A673 (cell line): ENCODE results near the gene SMYD3. TPM values are rescaled to one million over a fixed set of nuclear protein-coding genes. Genes with fewer than 3 reads are reported as not detected.

ENCODE experiments used
- BruUV-seq: library from RNA; stranded (reverse); fragments of 400-500 nt; replicated peaks from 2 replicates; lab custom pipeline; 2021; lab: Mats Ljungman, UMichigan
- CTCF ChIA-PET: fragments of 300-600 bp; sonication (Branson Sonifier 250); formaldehyde crosslinking; loops from one replicate; lab custom pipeline; 2022; ENCODE audit warnings: antibody characterized with exemption; lab: Charles Lee
- POLR2A ChIA-PET: fragments of 300-600 bp; sonication (Branson Sonifier 250); formaldehyde crosslinking; loops from one replicate; lab custom pipeline; 2022; ENCODE audit warnings: antibody characterized with exemption; ENCODE audit not compliant: low non-redundant PET; lab: Charles Lee
- DNase-seq: peaks from one replicate; pipeline ENCODE4 v3.0.0-alpha.2; 2015; ENCODE audit warnings: low spot score
- H3K27ac ChIP-seq: fragments of 200-600 bp; sonication (generic); 2 replicates; pipeline ENCODE4 v1.5.1; 2016; ENCODE audit warnings: mixed run types, low read depth, mild to moderate bottlenecking, mixed read lengths, antibody characterized with exemption, low read length; ENCODE audit not compliant: poor library complexity, severe bottlenecking
- H3K27me3 ChIP-seq: fragments of 200-600 bp; sonication (generic); replicated peaks from 2 replicates; pipeline ENCODE4 v1.6.1; 2017; ENCODE audit warnings: mixed run types, low read depth, mild to moderate bottlenecking, mixed read lengths, antibody characterized with exemption, low read length; ENCODE audit not compliant: insufficient read depth, poor library complexity
- H3K36me3 ChIP-seq: fragments of 200-600 bp; sonication (generic); 2 replicates; pipeline ENCODE4 v1.6.1; 2016; ENCODE audit warnings: mixed run types, mild to moderate bottlenecking, mixed read lengths, antibody characterized with exemption, low read length; ENCODE audit not compliant: insufficient read depth, poor library complexity, severe bottlenecking
- H3K4me1 ChIP-seq: fragments of 200-600 bp; sonication (generic); 2 replicates; pipeline ENCODE4 v1.6.1; 2017; ENCODE audit warnings: mixed run types, mild to moderate bottlenecking, mixed read lengths, antibody characterized with exemption, low read length; ENCODE audit not compliant: insufficient read depth, poor library complexity, severe bottlenecking
- H3K4me3 ChIP-seq: fragments of 200-600 bp; sonication (generic); 2 replicates; pipeline ENCODE4 v1.5.1; 2016; ENCODE audit warnings: low read depth, mixed run types, mild to moderate bottlenecking, mixed read lengths, low read length; ENCODE audit not compliant: poor library complexity, severe bottlenecking
- H3K9me3 ChIP-seq: fragments of 200-600 bp; sonication (generic); 2 replicates; pipeline ENCODE4 v1.6.1; 2016; ENCODE audit warnings: mixed run types, low read depth, mild to moderate bottlenecking, mixed read lengths, antibody characterized with exemption, low read length; ENCODE audit not compliant: poor library complexity, severe bottlenecking
- CTCF ChIP-seq: fragments of 300-800, 200-600 bp; sonication (generic); conservative IDR thresholded peaks from 2 replicates; pipeline ENCODE4 v1.5.1; 2017; ENCODE audit warnings: low read depth, mild to moderate bottlenecking, antibody characterized with exemption, low read length, moderate library complexity, mixed read lengths
- EZH2 ChIP-seq: fragments of 200-600 bp; sonication (generic); IDR thresholded peaks from 2 replicates; pipeline ENCODE4 v1.6.1; 2017; ENCODE audit warnings: borderline replicate concordance, low read depth, mild to moderate bottlenecking, mixed read lengths, antibody characterized with exemption, low read length; ENCODE audit not compliant: poor library complexity, severe bottlenecking
- intact Hi-C: fragments of 100-400 bp; cut with micrococcal nuclease; formaldehyde crosslinking; loops from one replicate; pipeline ENCODE4 v1.10.0; 2022; ENCODE audit not compliant: unreplicated experiment
- total RNA-seq: library from RNA; stranded (reverse); gene quantifications from 2 replicates; pipeline ENCODE4 v1.2.3, GENCODE V29; 2021

Gene SMYD3
- total RNA-seq, 1 experiment from 2014 or later = 29.0 TPM

GRCh38 chr1:246113555-246114095 is 393.5 kb downstream of the SMYD3 start:
- no peaks in the 10 kb centered on the region for H3K36me3 ChIP-seq
- no peaks in the 10 kb centered on the region for H3K9me3 ChIP-seq
- intact Hi-C loops = loop anchor here (10.0 kb wide), 1 partner anchor 959 kb away; the partner anchor contains the start of gene KIF26B
- TF ChIP-seq EZH2 (no peak), CTCF (no peak)
- CTCF ChIA-PET = no interaction called here
- H3K4me3 ChIP-seq = no peak overlapping the region
- BruUV-seq = no TSS peak
- no peak for DNase-seq
- POLR2A ChIA-PET = no interaction called here
- H3K27me3 ChIP-seq = no peaks in the 10 kb centered on the region
- H3K27ac ChIP-seq = no peak overlapping the region
- no peaks in the 10 kb centered on the region for H3K4me1 ChIP-seq

GRCh38 chr1:246111570-246111969 is 395.5 kb downstream of the SMYD3 start:
- no peak overlapping the region for H3K27ac ChIP-seq
- DNase-seq = no peak
- no peak overlapping the region for H3K4me3 ChIP-seq
- ChIA-PET CTCF (no interaction called here), POLR2A (no interaction called here)
- H3K4me1 ChIP-seq = peaks cover 8% of the 10 kb centered on the region
- H3K9me3 ChIP-seq = no peaks in the 10 kb centered on the region
- TF ChIP-seq CTCF (no peak), EZH2 (no peak)
- no TSS peak for BruUV-seq
- H3K27me3 ChIP-seq = no peaks in the 10 kb centered on the region
- H3K36me3 ChIP-seq = no peaks in the 10 kb centered on the region
- intact Hi-C loops = loop anchor here (10.0 kb wide), 1 partner anchor 957 kb away; the partner anchor contains the start of gene KIF26B

- intact Hi-C loops = loop anchor here (10.0 kb wide), 1 partner anchor 956 kb away; the partner anchor contains the start of gene KIF26B
- H3K4me3 ChIP-seq = no peak overlapping the region
- no peaks in the 10 kb centered on the region for H3K27me3 ChIP-seq
- TF ChIP-seq EZH2 (no peak), CTCF (no peak)
- peaks cover 8% of the 10 kb centered on the region for H3K4me1 ChIP-seq
- no peaks in the 10 kb centered on the region for H3K36me3 ChIP-seq
- H3K27ac ChIP-seq = no peak overlapping the region
- DNase-seq = no peak
- H3K9me3 ChIP-seq = no peaks in the 10 kb centered on the region
- CTCF ChIA-PET = no interaction called here
- POLR2A ChIA-PET = no interaction called here
- BruUV-seq = no TSS peak
These were observed 396.5 kb downstream of the SMYD3 start for GRCh38 chr1:246110343-246111219.
